ENCODE data around the gene RAMAC.
"Not testable (repeated sequence)": the region's sequence is repeated elsewhere in the genome, so short reads cannot be mapped to it uniquely, and the experiment has no call there.

The RAMAC gene

GRCh38 chr15:82969353-82969752, 16.7 kb upstream of the RAMAC start:
- DNase-seq = no peak

GRCh38 chr15:82970078-82970686, 15.8 kb upstream of the RAMAC start:
- DNase-seq = no peak

- no peak for DNase-seq
These were observed 15.3 kb upstream of the RAMAC start for GRCh38 chr15:82970696-82971095.

GRCh38 chr15:82971218-82971984, 14.6 kb upstream of the RAMAC start:
- DNase-seq = no peak

GRCh38 chr15:82972990-82973389, 13.0 kb upstream of the RAMAC start:
- no peak for DNase-seq

- no peak for DNase-seq
These were observed 8.9 kb upstream of the RAMAC start for GRCh38 chr15:82977076-82977475.

GRCh38 chr15:82978438-82978837, 7.6 kb upstream of the RAMAC start:
- no peak for DNase-seq

GRCh38 chr15:82979726-82980125, 6.3 kb upstream of the RAMAC start:
- no peak for DNase-seq

- DNase-seq = no peak
These were observed 5.0 kb upstream of the RAMAC start for GRCh38 chr15:82980981-82981380.

GRCh38 chr15:82986442-82986780, 401 bp downstream of the RAMAC start:
- peak in 1 of 2 donors; percentile 14 for DNase-seq

GRCh38 chr15:82992436-82992998, 6.5 kb downstream of the RAMAC start:
- DNase-seq = no peak

GRCh38 chr15:82993144-82993543, 7.1 kb downstream of the RAMAC start:
- no peak for DNase-seq

- no peak for DNase-seq
These were observed 9.1 kb downstream of the RAMAC start for GRCh38 chr15:82995076-82995475.

- DNase-seq = no peak
These were observed 9.9 kb downstream of the RAMAC start for GRCh38 chr15:82995938-82996337.

- no peak for DNase-seq
These were observed 13.4 kb downstream of the RAMAC start for GRCh38 chr15:82999426-82999825.

- peak in 1 of 2 donors; percentile 35 for DNase-seq
These were observed 14.1 kb downstream of the RAMAC start for GRCh38 chr15:82999905-83000671.

- DNase-seq = not testable (repeated sequence)
These were observed 14.6 kb downstream of the RAMAC start for GRCh38 chr15:83000672-83001031.

GRCh38 chr15:83010709-83011270, 24.8 kb downstream of the RAMAC start:
- DNase-seq = peak; percentile 83 to 85

- DNase-seq = peak; percentile 83 to 87
These were observed 25.5 kb downstream of the RAMAC start, which contains the start of gene C15orf40 for GRCh38 chr15:83011271-83012075. C15orf40 (minus strand) TSS chr15:83011639; CDS start chr15:83011607, 32 bp downstream.

- DNase-seq = no peak
These were observed 26.0 kb downstream of the RAMAC start for GRCh38 chr15:83012076-83012426.

GRCh38 chr15:83012636-83013035, 26.6 kb downstream of the RAMAC start:
- DNase-seq = no peak

GRCh38 chr15:83014205-83014653, 28.2 kb downstream of the RAMAC start:
- DNase-seq = no peak

All from stimulated activated CD4-positive, alpha-beta T cell treated with anti-CD3 and anti-CD28 coated beads, Interleukin-2, amount 100 ng/mL, for 24 hours (primary cell).